Measurements from ENCODE around the gene MEFV.
A peak's percentile ranks its signal among the peaks of the same experiment; 100 is the strongest.
"Not testable (repeated sequence)": the region's sequence is repeated elsewhere in the genome, so short reads cannot be mapped to it uniquely, and the experiment has no call there.

Gene MEFV

DNA sequence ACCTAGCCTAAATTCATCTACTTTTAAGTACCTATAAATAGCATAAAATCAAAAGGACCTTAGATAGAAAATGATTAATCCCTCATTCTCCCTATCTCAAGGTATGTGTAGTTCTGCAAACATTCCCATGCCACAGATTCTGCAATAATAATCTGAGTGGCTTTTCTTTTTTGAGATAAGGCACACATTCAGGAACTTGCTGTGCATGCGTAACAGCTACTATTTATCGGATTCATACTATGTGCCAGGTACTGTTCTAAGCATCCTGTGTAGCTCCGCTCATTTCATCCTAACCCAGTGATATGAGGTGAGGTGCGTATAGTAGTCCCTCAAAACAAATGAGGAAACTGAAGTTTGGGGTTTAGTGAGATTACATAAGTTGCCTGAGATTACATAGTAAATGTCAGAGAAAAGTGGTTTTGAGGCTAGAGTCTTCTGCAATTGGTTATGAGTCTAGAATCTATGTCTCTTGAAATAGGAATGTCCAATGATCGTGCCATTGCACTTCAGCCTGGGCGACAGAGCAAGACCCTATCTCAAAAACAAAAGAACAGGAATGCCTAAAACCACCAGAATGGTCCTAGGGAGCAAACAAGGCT, 24.9 kb upstream of the MEFV start:
- H3K4me3 ChIP-seq (ENCODE audit: insufficient read length, low read depth): no peak overlapping the region

DNA sequence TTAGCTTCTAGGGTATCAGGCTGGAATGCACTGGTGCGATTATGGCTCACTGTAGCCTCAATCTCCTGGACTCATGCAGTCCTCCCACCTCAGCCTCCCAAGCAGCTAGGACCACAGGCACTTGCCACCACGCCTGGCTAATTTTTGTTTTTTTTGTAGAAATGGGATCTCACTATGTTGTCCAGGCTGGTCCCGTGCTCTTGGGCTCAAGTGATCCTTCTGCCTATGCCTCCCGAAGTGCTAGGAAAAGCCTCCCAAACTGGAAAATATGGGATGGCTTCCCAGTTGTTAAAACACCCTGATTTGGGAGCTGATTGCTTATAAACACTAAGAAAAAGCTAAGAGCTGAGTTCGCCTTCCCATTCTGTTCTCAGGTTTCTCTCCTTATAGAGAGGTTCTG, 20.2 kb upstream of the MEFV start:
- Histone ChIP-seq H3K4me3 (ENCODE audit: insufficient read length, low read depth) (no peak overlapping the region), H3K9me3 (ENCODE audit: insufficient read depth, low read length) (no peaks in the 10 kb centered on the region), H3K4me1 (ENCODE audit: insufficient read depth, insufficient read length) (peaks cover 4% of the 10 kb centered on the region), H3K27me3 (ENCODE audit: insufficient read depth, insufficient read length) (no peaks in the 10 kb centered on the region), H3K9ac (ENCODE audit: insufficient read length, low read depth) (no peak overlapping the region), H3K36me3 (ENCODE audit: insufficient read depth, insufficient read length, low read length) (no peaks in the 10 kb centered on the region)
- TF ChIP-seq ZNF274 (IDR thresholded peaks at IDR 0.05; ENCODE audit: low read depth, low read length): no peak
- TF ChIP-seq YY1 (IDR thresholded peaks at IDR 0.05; ENCODE audit: insufficient read depth, insufficient read length): no peak
- TF ChIP-seq SUZ12 (IDR thresholded peaks at IDR 0.05; ENCODE audit: extremely low read depth, insufficient read depth, insufficient read length): no peak
- DNase-seq (ENCODE audit: low read depth, low spot score): no peak

More for the DNA sequence above, 24.9 kb upstream of the MEFV start:
- Histone ChIP-seq H3K4me1 (ENCODE audit: insufficient read depth, insufficient read length) (peaks cover 4% of the 10 kb centered on the region), H3K36me3 (ENCODE audit: insufficient read depth, insufficient read length, low read length) (peaks cover 25% of the 10 kb centered on the region), H3K9ac (ENCODE audit: insufficient read length, low read depth) (peak overlapping the region; percentile 61), H3K27me3 (ENCODE audit: insufficient read depth, insufficient read length) (no peaks in the 10 kb centered on the region), H3K9me3 (ENCODE audit: insufficient read depth, low read length) (peaks cover 8% of the 10 kb centered on the region)
- DNase-seq (ENCODE audit: low read depth, low spot score): no peak
- TF ChIP-seq SUZ12 (IDR thresholded peaks at IDR 0.05; ENCODE audit: extremely low read depth, insufficient read depth, insufficient read length) (no peak), ZNF274 (IDR thresholded peaks at IDR 0.05; ENCODE audit: low read depth, low read length) (no peak), YY1 (IDR thresholded peaks at IDR 0.05; ENCODE audit: insufficient read depth, insufficient read length) (no peak)

DNA sequence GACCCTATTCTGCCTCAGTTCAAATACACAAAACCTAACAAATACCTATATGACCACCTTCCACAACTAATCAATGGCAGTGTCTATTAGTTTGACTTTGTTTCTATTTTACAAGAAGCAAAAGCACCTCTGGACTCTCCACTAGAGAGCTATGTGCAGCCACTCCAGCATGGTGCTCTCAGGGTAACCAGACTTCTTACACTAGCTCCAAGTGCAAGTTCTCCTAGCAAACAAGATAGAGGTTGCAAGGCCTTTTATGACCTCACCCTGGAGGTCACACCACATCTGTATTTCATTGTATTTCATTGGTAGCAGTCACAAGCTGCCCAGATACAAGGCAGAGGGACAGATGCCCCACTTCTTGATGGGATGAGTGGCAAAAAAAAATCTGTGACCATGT, 18.5 kb upstream of the MEFV start:
- Histone ChIP-seq H3K36me3 (ENCODE audit: insufficient read depth, insufficient read length, low read length) (no peaks in the 10 kb centered on the region), H3K27me3 (ENCODE audit: insufficient read depth, insufficient read length) (no peaks in the 10 kb centered on the region), H3K4me3 (ENCODE audit: insufficient read length, low read depth) (no peak overlapping the region), H3K9ac (ENCODE audit: insufficient read length, low read depth) (no peak overlapping the region), H3K9me3 (ENCODE audit: insufficient read depth, low read length) (no peaks in the 10 kb centered on the region), H3K4me1 (ENCODE audit: insufficient read depth, insufficient read length) (peaks cover 4% of the 10 kb centered on the region)
- DNase-seq (ENCODE audit: low read depth, low spot score): no peak
- TF ChIP-seq ZNF274 (IDR thresholded peaks at IDR 0.05; ENCODE audit: low read depth, low read length) (no peak), SUZ12 (IDR thresholded peaks at IDR 0.05; ENCODE audit: extremely low read depth, insufficient read depth, insufficient read length) (no peak), YY1 (IDR thresholded peaks at IDR 0.05; ENCODE audit: insufficient read depth, insufficient read length) (no peak)

DNA sequence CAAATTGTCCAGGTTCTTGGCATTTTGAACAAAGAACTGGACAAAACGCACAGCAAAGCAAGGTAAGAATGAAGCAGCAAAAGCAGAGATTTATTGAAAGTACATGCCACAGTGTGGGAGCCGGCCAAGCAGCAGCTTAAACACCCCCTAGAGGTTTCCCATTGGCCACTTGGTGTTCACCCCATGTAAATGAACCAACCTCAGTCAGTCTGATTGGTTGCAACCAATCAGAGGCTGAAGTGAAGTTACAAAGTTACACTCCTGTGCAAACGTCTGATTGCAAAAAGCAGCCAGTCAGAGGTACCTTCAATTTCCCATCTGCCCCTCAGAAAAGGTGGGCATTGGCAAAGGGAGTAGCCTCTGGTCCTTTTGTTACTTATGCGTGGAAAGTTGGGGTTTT, 18.1 kb upstream of the MEFV start:
- Histone ChIP-seq H3K27me3 (ENCODE audit: insufficient read depth, insufficient read length) (no peaks in the 10 kb centered on the region), H3K36me3 (ENCODE audit: insufficient read depth, insufficient read length, low read length) (no peaks in the 10 kb centered on the region), H3K9ac (ENCODE audit: insufficient read length, low read depth) (no peak overlapping the region), H3K9me3 (ENCODE audit: insufficient read depth, low read length) (no peaks in the 10 kb centered on the region), H3K4me1 (ENCODE audit: insufficient read depth, insufficient read length) (peaks cover 4% of the 10 kb centered on the region), H3K4me3 (ENCODE audit: insufficient read length, low read depth) (no peak overlapping the region)
- TF ChIP-seq YY1 (IDR thresholded peaks at IDR 0.05; ENCODE audit: insufficient read depth, insufficient read length) (no peak), SUZ12 (IDR thresholded peaks at IDR 0.05; ENCODE audit: extremely low read depth, insufficient read depth, insufficient read length) (no peak), ZNF274 (IDR thresholded peaks at IDR 0.05; ENCODE audit: low read depth, low read length) (no peak)
- DNase-seq (ENCODE audit: low read depth, low spot score): no peak

GRCh38 chr16:3271281-3271680, 14.8 kb upstream of the MEFV start:
- H3K9me3 ChIP-seq (ENCODE audit: insufficient read depth, low read length); H3K4me3 ChIP-seq (ENCODE audit: insufficient read length, low read depth); H3K27me3 ChIP-seq (ENCODE audit: insufficient read depth, insufficient read length); H3K9ac ChIP-seq (ENCODE audit: insufficient read length, low read depth); DNase-seq (ENCODE audit: low read depth, low spot score); H3K4me1 ChIP-seq (ENCODE audit: insufficient read depth, insufficient read length); H3K36me3 ChIP-seq (ENCODE audit: insufficient read depth, insufficient read length, low read length): not testable (repeated sequence)

DNA sequence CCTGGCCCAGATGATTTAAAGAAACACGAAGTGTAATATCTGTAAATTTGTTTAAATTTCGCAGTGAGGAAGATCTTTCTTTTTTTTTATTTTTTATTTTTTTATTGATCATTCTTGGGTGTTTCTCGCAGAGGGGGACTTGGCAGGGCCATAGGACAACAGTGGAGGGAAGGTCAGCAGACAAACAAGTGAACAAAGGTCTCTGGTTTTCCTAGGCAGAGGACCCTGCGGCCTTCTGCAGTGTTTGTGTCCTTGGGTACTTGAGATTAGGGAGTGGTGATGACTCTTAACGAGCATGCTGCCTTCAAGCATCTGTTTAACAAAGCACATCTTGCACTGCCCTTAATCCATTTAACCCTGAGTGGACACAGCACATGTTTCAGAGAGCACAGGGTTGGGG, 14.3 kb upstream of the MEFV start:
- H3K9me3 ChIP-seq (ENCODE audit: insufficient read depth, low read length); H3K4me1 ChIP-seq (ENCODE audit: insufficient read depth, insufficient read length); H3K9ac ChIP-seq (ENCODE audit: insufficient read length, low read depth); H3K36me3 ChIP-seq (ENCODE audit: insufficient read depth, insufficient read length, low read length); DNase-seq (ENCODE audit: low read depth, low spot score); H3K27me3 ChIP-seq (ENCODE audit: insufficient read depth, insufficient read length); H3K4me3 ChIP-seq (ENCODE audit: insufficient read length, low read depth): not testable (repeated sequence)

DNA sequence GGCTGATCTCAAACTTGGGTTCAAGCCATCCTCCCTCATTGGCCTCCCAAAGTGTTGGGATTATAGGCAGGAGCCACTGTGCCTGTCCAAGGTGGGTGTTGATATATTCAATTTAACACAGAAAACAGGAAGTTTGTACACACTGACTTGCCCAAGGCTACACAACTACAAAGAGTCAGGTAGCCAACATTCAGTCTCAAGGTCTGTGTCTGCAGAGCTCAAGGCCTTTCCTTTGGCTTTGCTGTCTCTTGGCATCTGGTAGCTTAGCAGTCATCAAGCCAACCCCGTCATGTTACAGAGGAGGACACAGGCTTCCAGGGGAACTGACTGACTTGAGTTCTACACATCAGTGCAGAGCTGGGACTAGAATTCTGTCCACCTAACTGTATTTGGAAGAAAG, 11.9 kb upstream of the MEFV start:
- Histone ChIP-seq H3K27me3 (ENCODE audit: insufficient read depth, insufficient read length) (no peaks in the 10 kb centered on the region), H3K9me3 (ENCODE audit: insufficient read depth, low read length) (no peaks in the 10 kb centered on the region; the same call in 1 of the 2 replicates), H3K9ac (ENCODE audit: insufficient read length, low read depth) (no peak overlapping the region), H3K36me3 (ENCODE audit: insufficient read depth, insufficient read length, low read length) (no peaks in the 10 kb centered on the region), H3K4me1 (ENCODE audit: insufficient read depth, insufficient read length) (no peaks in the 10 kb centered on the region), H3K4me3 (ENCODE audit: insufficient read length, low read depth) (no peak overlapping the region)
- DNase-seq (ENCODE audit: low read depth, low spot score): no peak
- TF ChIP-seq SUZ12 (IDR thresholded peaks at IDR 0.05; ENCODE audit: extremely low read depth, insufficient read depth, insufficient read length) (no peak), ZNF274 (IDR thresholded peaks at IDR 0.05; ENCODE audit: low read depth, low read length) (no peak), YY1 (IDR thresholded peaks at IDR 0.05; ENCODE audit: insufficient read depth, insufficient read length) (no peak)
